ENCODE measurements around the gene ALPI.
"Not testable (repeated sequence)": the region's sequence is repeated elsewhere in the genome, so short reads cannot be mapped to it uniquely, and the experiment has no call there.

ALPI gene

DNA sequence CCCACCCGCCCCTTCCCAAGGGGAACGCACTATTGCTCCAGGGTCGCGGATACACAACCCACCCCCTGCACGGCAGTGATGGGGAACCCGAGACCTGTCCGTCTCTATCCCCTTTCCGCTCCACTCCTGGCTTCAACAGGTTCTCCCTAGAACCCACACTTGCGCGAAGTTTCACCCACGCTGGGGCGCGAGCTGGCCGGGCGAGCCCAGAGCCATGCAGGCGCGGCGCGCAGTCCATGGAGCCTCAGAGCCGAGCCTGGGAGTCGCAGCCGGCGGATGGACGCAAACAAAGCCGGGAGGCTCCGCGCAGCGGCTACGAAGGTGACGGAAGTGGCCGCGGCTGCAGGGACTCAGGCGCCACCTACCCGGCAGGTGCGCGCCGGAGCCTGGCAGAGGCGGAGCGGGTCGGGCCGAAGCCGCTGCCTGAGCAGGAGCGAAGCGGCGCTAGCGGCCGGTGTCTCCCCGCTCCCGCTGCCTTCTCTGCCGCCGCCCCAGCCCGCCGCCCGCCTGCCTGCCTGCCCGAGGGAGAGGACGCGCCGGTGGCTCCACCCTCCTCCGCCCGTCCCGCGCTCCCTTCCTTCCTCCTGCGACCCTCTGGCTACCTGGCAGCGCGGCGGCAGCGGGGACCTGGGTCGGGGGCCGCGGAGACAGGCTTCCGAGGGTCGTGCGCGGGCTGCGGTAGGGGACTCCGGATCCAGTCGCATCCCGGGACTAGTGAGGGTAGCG lies 35.3 kb upstream of the ALPI start:
- DNase-seq (ENCODE audit: low read depth in 2 of 2): no peak

DNA sequence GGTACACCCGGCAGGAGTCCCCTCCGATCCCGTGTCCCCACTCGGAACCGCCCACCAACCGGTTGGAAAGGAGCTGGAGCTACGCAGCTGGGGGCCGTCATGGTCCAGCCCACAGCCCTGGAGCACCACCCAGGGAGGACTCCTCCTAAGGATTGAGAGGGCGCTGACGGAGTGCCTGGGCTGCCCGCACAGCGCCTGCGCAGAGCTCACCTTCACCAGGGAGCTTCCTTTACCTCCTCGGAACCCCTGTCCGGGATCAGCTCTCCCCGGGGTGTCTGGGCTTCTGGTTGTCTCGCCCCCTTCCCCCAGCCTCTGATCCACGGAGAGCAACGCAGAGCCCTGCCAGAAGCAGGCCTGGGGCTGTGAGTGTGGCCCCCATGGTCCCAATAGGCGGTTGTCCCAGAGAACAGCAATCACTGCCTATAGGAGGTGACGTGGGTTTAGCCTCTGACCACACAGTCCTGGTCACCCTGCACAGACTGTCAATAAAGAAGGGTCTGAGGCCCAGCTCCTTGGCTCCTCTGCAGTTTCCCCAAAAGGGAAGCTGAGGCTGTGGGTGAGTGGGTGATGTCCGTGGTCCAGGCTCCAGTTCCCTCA lies 34.7 kb upstream of the ALPI start:
- DNase-seq (ENCODE audit: low read depth in 2 of 2): no peak

DNA sequence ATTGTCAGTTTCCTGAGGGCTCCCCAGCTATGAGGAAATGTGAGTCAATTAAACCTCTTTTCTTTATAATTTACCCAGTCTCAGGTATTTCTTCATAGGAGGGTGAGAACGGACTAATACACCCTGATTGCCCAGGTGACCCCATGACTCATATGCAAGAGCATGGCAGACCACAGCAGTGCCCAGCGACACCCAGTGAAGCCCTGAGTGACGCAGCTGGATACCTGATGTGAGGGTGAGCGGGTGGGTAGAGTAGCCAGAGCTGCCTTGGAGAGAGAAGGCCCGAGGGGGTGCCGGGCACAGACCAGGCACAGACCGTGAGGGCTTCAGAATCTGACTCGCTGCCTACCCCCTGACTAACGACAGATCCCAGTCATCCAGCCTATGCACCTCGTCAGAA lies 33.9 kb upstream of the ALPI start:
- no peak for DNase-seq (ENCODE audit: low read depth in 2 of 2)

DNA sequence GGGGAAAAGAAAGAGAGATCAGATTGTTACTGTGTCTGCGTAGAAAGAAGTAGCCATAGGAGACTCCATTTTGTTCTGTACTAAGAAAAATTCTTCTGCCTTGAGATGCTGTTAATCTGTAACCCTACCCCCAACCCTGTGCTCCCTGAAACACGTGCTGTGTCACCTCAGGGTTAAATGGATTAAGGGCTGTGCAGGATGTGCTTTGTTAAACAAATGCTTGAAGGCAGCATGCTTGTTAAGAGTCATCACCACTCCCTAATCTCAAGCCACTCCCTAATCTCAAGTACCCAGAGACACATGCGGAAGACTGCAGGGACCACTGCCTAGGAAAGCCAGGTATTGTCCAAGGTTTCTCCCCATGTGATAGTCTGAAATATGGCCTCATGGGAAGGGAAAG lies 33.0 kb upstream of the ALPI start:
- DNase-seq (ENCODE audit: low read depth in 2 of 2): not testable (repeated sequence)

DNA sequence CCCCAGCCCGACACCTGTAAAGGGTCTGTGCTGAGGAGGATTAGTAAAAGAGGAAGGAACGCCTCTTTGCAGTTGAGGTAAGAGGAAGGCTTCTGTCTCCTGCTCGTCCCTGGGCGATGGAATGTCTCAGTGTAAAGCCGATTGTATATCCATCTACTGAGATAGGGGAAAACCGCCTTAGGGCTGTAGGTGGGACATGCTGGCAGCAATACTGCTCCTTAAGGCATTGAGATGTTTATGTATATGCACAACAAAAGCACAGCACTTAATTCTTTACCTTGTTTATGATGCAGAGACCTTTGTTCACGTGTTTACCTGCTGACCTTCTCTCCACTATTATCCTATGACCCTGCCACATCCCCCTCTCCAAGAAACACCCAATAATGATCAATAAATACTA lies 32.5 kb upstream of the ALPI start:
- not testable (repeated sequence) for DNase-seq (ENCODE audit: low read depth in 2 of 2)

DNA sequence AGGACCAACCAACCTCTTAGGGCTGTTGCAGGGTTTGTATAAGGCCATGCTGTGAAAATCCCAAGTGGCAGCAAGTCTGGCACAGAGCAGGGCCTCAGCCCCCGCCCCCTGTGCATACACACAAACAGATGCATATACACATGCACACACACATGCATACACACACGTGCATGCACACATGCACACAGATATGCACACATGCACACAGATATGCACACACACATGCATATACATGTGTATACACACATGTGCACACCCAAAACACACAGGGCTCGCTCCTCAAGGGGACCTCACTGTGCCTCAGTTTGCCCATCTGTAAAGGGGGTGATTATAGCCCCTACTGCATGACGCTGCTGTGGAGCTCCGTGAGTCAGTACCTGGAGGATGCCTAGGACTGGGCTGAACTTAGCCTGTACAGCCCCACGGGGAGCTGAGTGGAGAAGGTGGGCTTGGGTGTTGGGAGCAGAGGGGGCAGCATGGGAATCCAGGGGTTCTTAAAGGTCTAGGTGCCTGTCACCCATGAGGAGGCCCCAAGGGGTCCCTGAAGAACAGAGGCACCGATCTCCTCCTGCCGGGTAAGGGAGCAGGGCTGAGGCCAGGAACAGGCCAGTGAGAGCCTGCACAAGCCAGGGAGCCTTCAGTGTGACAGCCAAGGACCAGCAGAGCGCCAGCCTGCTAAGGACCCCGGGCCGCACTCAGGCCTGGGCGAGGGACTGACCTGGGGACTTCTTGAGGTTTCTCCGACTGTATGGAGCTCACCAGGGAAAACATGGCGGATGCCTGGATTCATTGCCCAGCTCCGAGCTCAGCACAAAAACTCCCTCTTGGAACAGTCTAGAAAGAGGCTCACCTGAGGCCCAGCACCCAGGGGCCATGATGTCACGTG lies 24.0 kb upstream of the ALPI start:
- no peak for DNase-seq (ENCODE audit: low read depth in 2 of 2)

DNA sequence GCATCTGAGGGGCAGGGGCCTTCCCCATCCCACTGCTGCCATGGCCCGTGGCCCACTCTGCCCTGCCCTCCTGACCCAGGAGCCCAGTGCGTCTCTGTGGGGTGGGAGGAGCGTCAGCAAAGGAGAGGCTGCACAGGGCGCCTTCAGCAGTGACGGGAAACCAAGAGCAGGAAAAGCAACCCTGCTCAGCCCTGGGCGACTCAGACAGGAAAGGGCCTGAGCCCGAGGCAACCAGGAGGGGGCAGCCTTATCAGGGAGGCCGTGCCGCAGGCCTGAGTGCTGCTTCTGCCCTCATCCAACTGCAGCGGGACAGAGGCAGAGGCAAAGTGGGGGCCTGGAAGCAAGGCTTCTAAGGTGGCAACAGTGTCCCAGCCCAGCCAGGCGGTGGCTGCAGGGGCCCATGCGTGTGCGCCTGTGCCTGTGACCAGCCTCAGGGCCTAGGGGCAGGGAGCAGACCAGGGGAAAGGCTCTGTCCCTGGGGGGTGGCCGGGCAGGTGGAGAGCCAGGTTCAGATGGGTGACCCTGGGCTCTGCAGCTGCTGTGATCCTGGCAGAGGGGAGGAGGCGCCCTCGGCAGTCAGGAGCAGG lies 23.3 kb upstream of the ALPI start:
- DNase-seq (ENCODE audit: low read depth in 2 of 2): no peak

DNA sequence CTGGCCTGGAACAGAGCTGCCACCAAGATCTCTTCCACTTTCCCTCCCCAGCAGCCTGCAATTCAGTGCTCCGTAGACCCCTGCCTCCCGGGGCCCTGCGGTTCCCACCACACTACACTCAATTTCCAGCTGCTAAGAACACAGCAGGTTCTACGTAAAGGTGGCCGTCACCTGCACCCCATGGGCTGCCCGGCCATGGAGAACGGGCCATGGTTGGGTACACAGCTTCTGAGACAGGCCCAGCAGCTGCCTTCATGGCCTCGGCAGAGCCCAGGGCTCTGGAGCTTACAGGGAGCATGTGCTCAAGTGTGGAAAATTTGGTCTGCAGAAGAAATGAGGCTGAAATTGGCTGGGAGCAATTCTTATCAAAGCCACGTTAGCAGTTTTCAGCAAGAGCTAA lies 22.3 kb upstream of the ALPI start:
- not testable (repeated sequence) for DNase-seq (ENCODE audit: low read depth in 2 of 2)

DNA sequence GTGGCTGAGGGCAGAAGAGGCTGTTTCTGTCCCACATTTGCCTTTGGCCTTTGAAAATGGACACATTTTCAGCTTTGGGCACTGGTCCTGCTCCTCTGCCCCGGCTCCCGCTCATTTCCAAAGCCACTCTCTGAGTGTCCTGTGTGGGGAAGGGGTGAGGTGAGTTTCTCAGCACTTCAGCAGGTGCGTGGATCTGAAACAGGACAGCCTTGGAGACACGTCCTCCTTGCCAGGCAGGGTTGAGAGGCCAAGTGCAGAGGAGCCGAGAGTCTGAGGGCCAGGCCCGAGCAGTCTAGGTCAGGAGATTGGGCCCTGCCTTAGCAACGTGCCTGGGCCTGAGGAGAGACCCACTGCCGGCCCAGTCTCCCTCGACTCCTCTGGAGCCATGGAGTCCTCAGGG lies 21.9 kb upstream of the ALPI start:
- DNase-seq (ENCODE audit: low read depth in 2 of 2): no peak

DNA sequence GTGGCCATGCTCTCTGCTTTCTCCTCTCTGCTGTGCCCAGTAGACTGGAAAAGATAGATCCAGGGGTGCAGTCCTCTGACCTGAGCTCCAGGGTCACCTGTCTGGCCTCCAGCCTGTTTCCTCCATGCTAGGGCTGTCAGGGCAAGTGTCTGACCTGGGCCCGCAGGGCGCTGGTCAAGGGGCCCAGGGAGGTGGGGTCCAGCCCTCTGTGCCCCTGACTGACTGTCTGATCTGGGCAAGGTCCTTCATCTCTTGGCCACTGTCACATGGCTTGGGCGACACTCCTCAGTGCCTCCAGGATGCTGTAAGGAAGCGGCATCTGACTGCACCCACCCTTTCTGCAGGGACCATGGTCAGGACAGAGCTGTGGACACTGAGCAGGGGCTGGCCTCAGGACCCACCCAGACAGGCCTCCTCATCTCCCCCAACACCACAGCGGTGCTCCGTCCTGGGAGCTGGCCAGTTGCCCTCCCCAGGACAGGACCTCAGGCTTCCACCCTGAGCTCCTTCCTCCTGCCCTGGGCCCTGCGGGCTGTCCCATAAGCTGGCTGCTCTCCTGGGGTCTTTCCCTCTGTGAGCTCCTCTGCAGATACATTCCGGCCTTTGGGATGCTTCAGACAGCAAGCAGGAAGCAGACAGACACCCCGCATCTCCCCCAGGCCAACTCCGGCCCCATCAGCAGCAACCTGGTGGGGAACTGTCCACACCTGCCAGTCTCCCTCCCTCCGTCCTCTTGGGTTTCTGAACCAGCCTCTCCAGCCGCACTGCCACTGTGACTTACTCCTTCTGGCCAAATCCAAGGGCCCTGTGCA lies 21.2 kb upstream of the ALPI start:
- no peak for DNase-seq (ENCODE audit: low read depth in 2 of 2)

DNA sequence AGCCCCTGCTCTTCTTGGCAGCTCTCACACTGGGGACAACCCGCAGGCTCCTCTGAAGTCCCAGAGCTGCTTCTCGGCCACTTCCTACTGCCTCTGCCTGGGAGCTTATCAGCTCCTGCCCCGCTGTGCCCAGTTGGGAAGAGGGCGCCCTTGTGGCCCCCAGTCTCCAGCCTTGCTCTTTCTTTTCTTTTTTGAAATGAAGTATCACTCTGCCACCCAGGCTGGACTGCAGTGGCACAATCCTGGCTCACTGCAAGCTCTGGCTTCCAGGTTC lies 20.6 kb upstream of the ALPI start:
- no peak for DNase-seq (ENCODE audit: low read depth in 2 of 2)

DNA sequence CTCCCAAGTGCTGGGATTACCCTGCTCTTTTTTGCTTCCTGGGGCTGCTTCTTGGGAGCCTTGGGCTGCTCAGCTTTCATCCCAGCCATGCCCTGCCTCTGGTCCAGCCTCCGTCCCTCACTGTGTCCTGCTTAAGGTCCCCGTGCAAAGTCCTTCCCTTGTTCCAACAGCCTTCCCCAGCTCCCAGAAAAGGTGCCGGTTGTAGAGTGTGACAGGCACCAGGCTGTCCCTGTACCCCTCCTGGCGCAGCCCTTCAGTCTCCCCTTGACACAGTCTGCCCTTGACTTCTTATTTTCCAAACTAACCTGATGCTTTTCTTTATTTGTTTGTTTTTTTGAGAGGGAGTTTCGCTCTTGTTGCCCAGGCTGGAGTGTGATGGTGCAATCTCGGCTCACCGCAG lies 20.1 kb upstream of the ALPI start:
- no peak for DNase-seq (ENCODE audit: low read depth in 2 of 2)

DNA sequence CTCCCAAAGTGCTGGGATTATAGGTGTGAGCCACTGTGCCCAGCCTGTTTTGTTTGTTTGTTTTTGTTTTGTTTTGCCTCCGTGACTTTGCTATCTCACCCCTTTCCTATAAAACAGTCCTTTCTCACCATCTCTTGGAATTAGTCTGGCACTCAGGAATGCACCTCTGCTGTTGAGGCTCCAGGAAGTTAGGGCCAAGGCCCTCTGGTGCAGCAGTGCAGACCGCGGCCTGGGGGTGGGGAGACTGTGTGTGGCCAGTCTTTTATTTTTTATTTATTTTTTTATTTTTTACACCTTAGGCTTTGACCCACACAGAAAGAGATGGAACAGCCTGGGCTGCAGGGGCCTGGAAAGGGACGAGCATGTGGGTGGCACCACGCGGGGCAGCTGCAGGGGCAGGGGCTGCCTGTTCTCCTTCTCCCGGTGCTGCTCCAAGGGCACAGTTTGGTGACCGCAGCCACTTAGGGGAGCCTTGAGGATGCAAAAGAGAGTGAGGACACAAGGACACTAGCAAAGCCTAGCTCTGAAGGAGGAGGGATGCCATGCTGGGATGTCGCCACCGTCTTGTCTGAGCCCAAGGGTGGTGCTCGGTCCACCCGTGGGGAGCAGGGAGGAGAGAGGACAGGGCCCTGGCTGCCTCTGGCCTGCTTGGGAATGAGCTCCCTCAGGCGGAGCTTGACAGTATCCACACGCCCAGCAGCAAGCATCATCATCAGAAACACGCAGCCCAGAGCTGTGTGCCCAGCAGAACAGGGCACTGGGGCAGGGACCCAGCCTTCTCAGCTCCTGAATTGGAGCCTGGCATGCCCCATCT lies 19.4 kb upstream of the ALPI start:
- DNase-seq (ENCODE audit: low read depth in 2 of 2): no peak

DNA sequence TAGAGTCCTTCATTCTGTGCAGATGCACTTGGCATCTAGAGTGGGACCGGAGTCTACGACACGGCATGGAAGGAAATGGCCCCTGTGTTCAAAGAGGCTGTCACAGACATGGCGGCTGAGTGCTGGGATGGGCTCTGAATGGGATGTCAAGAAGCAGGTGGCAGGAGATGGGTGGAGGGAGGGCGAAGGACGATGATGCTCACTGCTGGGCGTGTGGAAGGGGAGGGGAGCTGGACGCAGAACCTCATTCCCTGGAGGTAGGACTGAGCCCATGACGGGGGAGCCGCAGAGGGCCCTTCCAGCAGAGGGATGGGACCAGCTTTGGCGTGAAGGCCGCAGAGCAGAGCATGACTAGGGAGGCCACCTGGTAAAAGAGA lies 18.8 kb upstream of the ALPI start:
- DNase-seq (ENCODE audit: low read depth in 2 of 2): no peak

DNA sequence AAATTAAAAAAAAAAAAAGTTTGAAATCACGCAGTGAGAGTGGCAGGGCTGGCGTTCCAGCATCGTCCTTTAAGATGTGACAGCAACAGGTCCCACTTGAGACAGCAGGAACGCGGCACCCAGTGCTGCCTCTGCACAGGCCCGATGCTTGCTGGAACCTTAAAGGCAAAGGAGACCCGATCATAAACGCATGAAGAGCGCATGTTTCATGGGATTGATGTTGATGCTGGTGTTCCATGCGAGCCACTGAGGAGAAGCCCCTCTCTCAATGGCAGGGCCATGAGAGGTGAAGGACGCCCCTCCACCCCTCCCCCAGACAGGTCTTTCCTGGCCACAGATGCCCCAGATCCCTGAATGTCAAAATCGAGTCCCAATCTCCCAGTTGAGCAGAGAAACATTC lies 17.9 kb upstream of the ALPI start:
- no peak for DNase-seq (ENCODE audit: low read depth in 2 of 2)

DNA sequence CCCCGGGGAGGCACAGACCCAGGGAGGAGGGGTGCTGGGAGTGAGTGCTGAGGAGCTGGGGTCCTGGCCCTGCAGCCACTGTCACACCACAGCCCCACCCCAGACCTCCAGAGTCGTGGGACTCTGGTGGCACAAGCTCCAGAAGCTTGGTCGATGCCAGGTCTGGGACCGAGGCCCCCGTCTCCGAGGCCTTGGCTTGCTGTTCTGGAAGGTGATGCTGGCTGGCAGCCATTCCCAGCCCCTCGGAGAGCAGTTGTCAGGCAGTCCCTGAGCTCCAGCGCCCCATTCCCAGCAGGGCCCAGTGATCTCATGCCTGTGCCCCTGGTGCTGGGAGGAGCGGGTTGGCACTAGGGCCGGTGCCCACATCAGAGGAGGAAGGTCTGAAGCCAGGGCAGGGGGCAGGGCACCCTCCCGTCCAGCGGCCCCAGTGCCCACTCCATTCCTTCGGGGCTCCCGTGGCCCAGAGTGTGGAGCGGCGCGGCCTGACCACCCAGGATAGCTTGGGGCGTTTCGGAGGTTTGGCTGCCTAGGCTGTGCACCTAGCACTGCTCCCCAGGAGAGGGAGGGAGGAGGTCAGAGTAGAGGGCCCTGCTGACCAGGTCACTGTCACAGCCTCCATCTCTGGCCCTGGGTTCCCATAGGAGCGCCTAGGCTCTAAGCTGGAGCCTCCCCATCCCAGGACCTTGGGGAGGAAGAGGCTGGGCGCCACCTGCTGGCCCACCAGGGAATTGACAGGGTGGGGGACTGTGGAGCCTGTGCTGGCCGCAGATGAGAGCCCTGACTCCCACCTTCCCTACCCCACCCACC lies 16.8 kb upstream of the ALPI start:
- peak in 1 of 2 donors; percentile 26 for DNase-seq (ENCODE audit: low read depth in 2 of 2)

DNA sequence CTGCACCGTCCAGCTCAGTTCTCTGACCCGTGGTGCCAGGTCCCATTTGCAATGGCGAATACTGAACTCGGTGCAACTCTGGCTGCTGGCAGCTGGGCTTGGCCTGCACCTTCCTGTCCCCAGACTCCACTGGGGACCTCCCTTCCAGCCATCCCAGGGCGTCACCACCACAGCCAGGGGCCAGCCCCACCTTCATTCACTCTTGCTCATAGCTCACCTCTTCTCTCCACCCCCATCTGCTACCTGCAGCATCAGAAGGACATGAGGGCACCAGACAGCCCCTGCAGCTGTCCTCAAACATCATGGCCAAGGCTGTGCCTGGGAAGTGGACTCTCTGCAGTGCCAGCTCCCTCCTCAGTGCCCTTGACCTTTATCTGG lies 16.2 kb upstream of the ALPI start:
- DNase-seq (ENCODE audit: low read depth in 2 of 2): no peak

DNA sequence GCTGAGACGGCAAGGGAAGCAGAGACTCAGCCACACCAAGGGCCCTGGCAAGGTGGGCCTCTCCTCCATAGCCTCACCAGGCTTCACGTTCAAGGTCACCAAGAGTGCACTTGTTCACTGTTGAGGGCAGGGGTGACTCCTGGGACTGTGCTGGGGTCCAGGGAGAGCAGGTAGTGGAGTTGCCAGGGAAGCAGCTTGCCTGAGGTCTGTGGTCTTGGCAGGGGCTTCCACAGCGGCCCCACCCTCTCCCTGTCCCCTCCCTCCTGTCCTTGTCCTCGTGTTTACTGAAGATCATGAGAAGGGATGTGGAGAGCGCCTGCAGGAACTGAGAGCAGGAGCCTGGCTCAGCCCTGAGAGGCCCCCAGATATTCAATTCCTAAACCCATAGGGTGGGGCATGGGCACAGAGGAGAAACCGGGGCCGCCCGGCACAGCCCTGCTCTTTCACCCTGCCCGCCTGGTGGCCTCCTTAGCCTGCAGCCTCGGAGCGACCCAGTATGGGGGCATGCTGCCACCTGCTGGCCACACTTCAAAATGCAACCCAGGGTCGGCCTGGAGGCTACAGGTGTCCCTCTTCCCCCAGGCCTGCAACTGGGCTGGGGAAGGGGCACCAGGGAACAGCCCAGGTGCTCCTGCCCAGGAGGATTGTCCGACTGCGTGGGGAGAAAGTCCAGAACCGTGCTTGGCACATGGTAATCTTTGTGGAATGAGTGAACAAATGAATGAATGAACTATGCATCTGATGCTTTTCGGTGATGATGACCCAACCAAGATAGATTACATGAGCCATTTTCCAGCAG lies 15.5 kb upstream of the ALPI start:
- DNase-seq (ENCODE audit: low read depth in 2 of 2): peak; percentile 72 to 78

DNA sequence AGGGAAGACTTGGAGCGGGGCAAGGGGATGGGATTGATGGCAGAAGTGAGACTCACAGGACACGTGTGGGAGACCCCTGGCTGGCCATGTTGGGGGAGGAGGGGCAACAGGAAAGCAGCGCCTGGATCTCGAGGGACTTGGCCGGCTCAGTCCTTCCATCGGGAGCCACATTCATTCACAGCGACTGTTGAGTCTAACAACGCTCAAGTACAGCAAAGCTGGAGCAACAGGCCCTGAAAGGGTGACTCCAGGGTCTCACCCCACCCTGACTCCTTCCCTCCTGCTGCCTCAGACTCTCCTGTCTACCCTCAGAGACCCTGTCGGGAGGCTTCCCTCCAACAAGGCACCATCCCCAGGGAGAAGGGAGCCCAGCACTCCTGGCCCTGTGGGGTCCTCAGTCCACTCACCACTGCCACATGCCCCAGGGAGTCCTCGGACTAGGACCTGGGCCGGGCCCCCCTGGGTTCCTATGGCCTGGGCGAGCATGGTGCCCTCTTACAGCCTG lies 14.8 kb upstream of the ALPI start:
- DNase-seq (ENCODE audit: low read depth in 2 of 2): no peak
